HEK293 (cell line): Measurements from ENCODE around the gene LUC7L.

ENCODE experiments used
- BCL11B ChIP-seq: fragments of 450-650 bp; formaldehyde crosslinking; IDR thresholded peaks from 2 replicates; pipeline ENCODE4 v1.5.1; 2016; ENCODE audit warnings: low read depth, missing biosample characterization, missing genetic modification characterization
- GLIS1 ChIP-seq: fragments of 450-650 bp; formaldehyde crosslinking; IDR thresholded peaks from 2 replicates; pipeline ENCODE4 v1.5.1; 2016; ENCODE audit warnings: missing biosample characterization, missing genetic modification characterization
- IKZF3 ChIP-seq: fragments of 450-650 bp; IDR thresholded peaks from 2 replicates; pipeline ENCODE4 v1.5.0; 2018; ENCODE audit warnings: missing biosample characterization, mild to moderate bottlenecking, missing genetic modification characterization, moderate library complexity
- KLF10 ChIP-seq: fragments of 450-650 bp; IDR thresholded peaks from 2 replicates; pipeline ENCODE4 v1.5.1; 2018; ENCODE audit warnings: missing biosample characterization, mild to moderate bottlenecking, missing genetic modification characterization
- KLF9 ChIP-seq: fragments of 450-650 bp; formaldehyde crosslinking; IDR thresholded peaks from 2 replicates; pipeline ENCODE4 v1.5.1; 2016; ENCODE audit warnings: missing biosample characterization, missing genetic modification characterization, low read depth
- MZF1 ChIP-seq: fragments of 450-650 bp; formaldehyde crosslinking; IDR thresholded peaks from 2 replicates; pipeline ENCODE4 v1.5.1; 2017; ENCODE audit warnings: missing biosample characterization, missing genetic modification characterization, borderline replicate concordance
- SP2 ChIP-seq: fragments of 450-650 bp; formaldehyde crosslinking; IDR thresholded peaks from 2 replicates; pipeline ENCODE4 v1.5.1; 2016; ENCODE audit warnings: missing biosample characterization, missing genetic modification characterization
- TCF7L2 ChIP-seq: IDR thresholded peaks from 2 replicates; pipeline ENCODE4 v1.6.1; 2011; ENCODE audit warnings: low read depth, mild to moderate bottlenecking, inconsistent platforms, low read length, moderate library complexity, borderline replicate concordance
- YY2 ChIP-seq: fragments of 450-650 bp; formaldehyde crosslinking; IDR thresholded peaks from 2 replicates; pipeline ENCODE4 v1.5.1; 2016; ENCODE audit warnings: missing biosample characterization, missing genetic modification characterization
- ZBTB1 ChIP-seq: fragments of 450-650 bp; formaldehyde crosslinking; IDR thresholded peaks from 2 replicates; pipeline ENCODE4 v1.5.1; 2016; ENCODE audit warnings: missing biosample characterization, missing genetic modification characterization
- ZEB2 ChIP-seq: fragments of 450-650 bp; formaldehyde crosslinking; IDR thresholded peaks from 2 replicates; pipeline ENCODE4 v1.5.1; 2016; ENCODE audit warnings: missing biosample characterization, missing genetic modification characterization
- ZFHX2 ChIP-seq: fragments of 450-650 bp; formaldehyde crosslinking; conservative IDR thresholded peaks from 2 replicates; pipeline ENCODE4 v1.5.1; 2016; ENCODE audit warnings: missing biosample characterization, missing genetic modification characterization
- ZFP41 ChIP-seq: fragments of 450-650 bp; formaldehyde crosslinking; IDR thresholded peaks from 2 replicates; pipeline ENCODE4 v1.5.1; 2016; ENCODE audit warnings: missing biosample characterization, missing genetic modification characterization, borderline replicate concordance
- ZIC2 ChIP-seq: fragments of 450-650 bp; formaldehyde crosslinking; IDR thresholded peaks from 2 replicates; pipeline ENCODE4 v1.5.1; 2016; ENCODE audit warnings: missing biosample characterization, missing genetic modification characterization
- ZNF223 ChIP-seq: fragments of 450-650 bp; formaldehyde crosslinking; IDR thresholded peaks from 2 replicates; pipeline ENCODE4 v1.5.1; 2016; ENCODE audit warnings: missing biosample characterization, missing genetic modification characterization
- ZNF302 ChIP-seq: fragments of 450-650 bp; formaldehyde crosslinking; IDR thresholded peaks from 2 replicates; pipeline ENCODE4 v1.5.1; 2016; ENCODE audit warnings: missing biosample characterization, missing genetic modification characterization, low read depth
- ZNF335 ChIP-seq: fragments of 450-650 bp; formaldehyde crosslinking; conservative IDR thresholded peaks from 2 replicates; pipeline ENCODE4 v1.5.1; 2016; ENCODE audit warnings: missing biosample characterization, missing genetic modification characterization
- ZNF501 ChIP-seq: fragments of 450-650 bp; formaldehyde crosslinking; IDR thresholded peaks from 2 replicates; pipeline ENCODE4 v1.5.1; 2016; ENCODE audit warnings: missing biosample characterization, missing genetic modification characterization
- ZNF580 ChIP-seq: fragments of 450-650 bp; formaldehyde crosslinking; IDR thresholded peaks from 2 replicates; pipeline ENCODE4 v1.5.1; 2016; ENCODE audit warnings: missing biosample characterization, missing genetic modification characterization
- ZNF610 ChIP-seq: fragments of 450-650 bp; formaldehyde crosslinking; IDR thresholded peaks from 2 replicates; pipeline ENCODE4 v1.5.1; 2016; ENCODE audit warnings: missing biosample characterization, missing genetic modification characterization, borderline replicate concordance
- ZNF670 ChIP-seq: fragments of 450-650 bp; formaldehyde crosslinking; IDR thresholded peaks from 2 replicates; pipeline ENCODE4 v1.5.1; 2016; ENCODE audit warnings: missing biosample characterization, missing genetic modification characterization, low read depth
- ZNF768 ChIP-seq: fragments of 450-650 bp; formaldehyde crosslinking; IDR thresholded peaks from 2 replicates; pipeline ENCODE4 v1.5.1; 2018; ENCODE audit warnings: missing biosample characterization, mild to moderate bottlenecking, missing genetic modification characterization
- ZNF785 ChIP-seq: fragments of 450-650 bp; formaldehyde crosslinking; IDR thresholded peaks from 2 replicates; pipeline ENCODE4 v1.5.1; 2016; ENCODE audit warnings: missing biosample characterization, missing genetic modification characterization
- ZNF837 ChIP-seq: fragments of 450-650 bp; formaldehyde crosslinking; IDR thresholded peaks from 2 replicates; pipeline ENCODE4 v1.5.1; 2016; ENCODE audit warnings: missing biosample characterization, missing genetic modification characterization
- ZSCAN16 ChIP-seq: fragments of 450-650 bp; formaldehyde crosslinking; IDR thresholded peaks from 2 replicates; pipeline ENCODE4 v1.5.1; 2016; ENCODE audit warnings: missing biosample characterization, missing genetic modification characterization
- TF ChIP-seq, protein P1 (sequence below): fragments of 450-650 bp; formaldehyde crosslinking; conservative IDR thresholded peaks from 2 replicates; pipeline ENCODE4 v1.5.1; 2016; ENCODE audit warnings: low read depth, missing biosample characterization, missing genetic modification characterization
- TF ChIP-seq, protein P2 (sequence below): fragments of 450-650 bp; formaldehyde crosslinking; IDR thresholded peaks from 2 replicates; pipeline ENCODE4 v1.5.1; 2016; ENCODE audit warnings: missing biosample characterization, missing genetic modification characterization, borderline replicate concordance
- TF ChIP-seq, protein P3 (sequence below): fragments of 450-650 bp; formaldehyde crosslinking; IDR thresholded peaks from 2 replicates; pipeline ENCODE4 v1.5.1; 2016; ENCODE audit warnings: missing biosample characterization, missing genetic modification characterization

The LUC7L gene

GRCh38 chr16:180681-181564 is 48.3 kb downstream of the LUC7L start (continued):
- peak; percentile 85; the same call in 1 of the 2 replicates for TF ChIP-seq ZBTB1 (tag by site-specific recombination)
- TF ChIP-seq IKZF3 (tag by site-specific recombination): 0 out of 2 replicates have a peak, but pooled peaks have one; percentile 6
- 0 out of 2 replicates have a peak, but pooled peaks have one; percentile 29 for TF ChIP-seq ZIC2 (tag by site-specific recombination)
- TF ChIP-seq YY2 (tag by site-specific recombination): 0 out of 2 replicates have a peak, but pooled peaks have one; percentile 6
- TF ChIP-seq ZFP41 (tag by site-specific recombination): no peak
- TF ChIP-seq ZNF670: no peak
- TF ChIP-seq MZF1 (tag by site-specific recombination): 0 out of 2 replicates have a peak, but pooled peaks have one; percentile 17
- TF ChIP-seq ZNF335 (tag by site-specific recombination): peak; percentile 73
- 0 out of 2 replicates have a peak, but pooled peaks have one; percentile 33 for TF ChIP-seq ZNF610 (tag by site-specific recombination)
- TF ChIP-seq ZNF302 (tag by site-specific recombination): no peak
- peak; percentile 40; the same call in 1 of the 2 replicates for TF ChIP-seq GLIS1 (tag by site-specific recombination)
- peak; percentile 86; the same call in 1 of the 2 replicates for TF ChIP-seq ZEB2 (tag by site-specific recombination)
- TF ChIP-seq KLF9 (tag by site-specific recombination): peak; percentile 82
- TF ChIP-seq ZNF580 (tag by site-specific recombination): peak; percentile 52; the same call in 1 of the 2 replicates
- TF ChIP-seq ZNF837 (tag by site-specific recombination): 0 out of 2 replicates have a peak, but pooled peaks have one; percentile 22
- no peak for TF ChIP-seq ZNF785
- peak; percentile 8; the same call in 1 of the 2 replicates for TF ChIP-seq ZNF768 (tag by site-specific recombination)
- no peak; the same call in 1 of the 2 replicates for TF ChIP-seq ZFHX2 (tag by site-specific recombination)
- TF ChIP-seq, protein P1, sequence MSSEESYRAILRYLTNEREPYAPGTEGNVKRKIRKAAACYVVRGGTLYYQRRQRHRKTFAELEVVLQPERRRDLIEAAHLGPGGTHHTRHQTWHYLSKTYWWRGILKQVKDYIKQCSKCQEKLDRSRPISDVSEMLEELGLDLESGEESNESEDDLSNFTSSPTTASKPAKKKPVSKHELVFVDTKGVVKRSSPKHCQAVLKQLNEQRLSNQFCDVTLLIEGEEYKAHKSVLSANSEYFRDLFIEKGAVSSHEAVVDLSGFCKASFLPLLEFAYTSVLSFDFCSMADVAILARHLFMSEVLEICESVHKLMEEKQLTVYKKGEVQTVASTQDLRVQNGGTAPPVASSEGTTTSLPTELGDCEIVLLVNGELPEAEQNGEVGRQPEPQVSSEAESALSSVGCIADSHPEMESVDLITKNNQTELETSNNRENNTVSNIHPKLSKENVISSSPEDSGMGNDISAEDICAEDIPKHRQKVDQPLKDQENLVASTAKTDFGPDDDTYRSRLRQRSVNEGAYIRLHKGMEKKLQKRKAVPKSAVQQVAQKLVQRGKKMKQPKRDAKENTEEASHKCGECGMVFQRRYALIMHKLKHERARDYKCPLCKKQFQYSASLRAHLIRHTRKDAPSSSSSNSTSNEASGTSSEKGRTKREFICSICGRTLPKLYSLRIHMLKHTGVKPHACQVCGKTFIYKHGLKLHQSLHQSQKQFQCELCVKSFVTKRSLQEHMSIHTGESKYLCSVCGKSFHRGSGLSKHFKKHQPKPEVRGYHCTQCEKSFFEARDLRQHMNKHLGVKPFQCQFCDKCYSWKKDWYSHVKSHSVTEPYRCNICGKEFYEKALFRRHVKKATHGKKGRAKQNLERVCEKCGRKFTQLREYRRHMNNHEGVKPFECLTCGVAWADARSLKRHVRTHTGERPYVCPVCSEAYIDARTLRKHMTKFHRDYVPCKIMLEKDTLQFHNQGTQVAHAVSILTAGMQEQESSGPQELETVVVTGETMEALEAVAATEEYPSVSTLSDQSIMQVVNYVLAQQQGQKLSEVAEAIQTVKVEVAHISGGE (tag by site-specific recombination): no peak
- TF ChIP-seq KLF10 (tag by site-specific recombination): peak; percentile 76
- TF ChIP-seq SP2 (tag by site-specific recombination): peak; percentile 44
- TF ChIP-seq, protein P2, sequence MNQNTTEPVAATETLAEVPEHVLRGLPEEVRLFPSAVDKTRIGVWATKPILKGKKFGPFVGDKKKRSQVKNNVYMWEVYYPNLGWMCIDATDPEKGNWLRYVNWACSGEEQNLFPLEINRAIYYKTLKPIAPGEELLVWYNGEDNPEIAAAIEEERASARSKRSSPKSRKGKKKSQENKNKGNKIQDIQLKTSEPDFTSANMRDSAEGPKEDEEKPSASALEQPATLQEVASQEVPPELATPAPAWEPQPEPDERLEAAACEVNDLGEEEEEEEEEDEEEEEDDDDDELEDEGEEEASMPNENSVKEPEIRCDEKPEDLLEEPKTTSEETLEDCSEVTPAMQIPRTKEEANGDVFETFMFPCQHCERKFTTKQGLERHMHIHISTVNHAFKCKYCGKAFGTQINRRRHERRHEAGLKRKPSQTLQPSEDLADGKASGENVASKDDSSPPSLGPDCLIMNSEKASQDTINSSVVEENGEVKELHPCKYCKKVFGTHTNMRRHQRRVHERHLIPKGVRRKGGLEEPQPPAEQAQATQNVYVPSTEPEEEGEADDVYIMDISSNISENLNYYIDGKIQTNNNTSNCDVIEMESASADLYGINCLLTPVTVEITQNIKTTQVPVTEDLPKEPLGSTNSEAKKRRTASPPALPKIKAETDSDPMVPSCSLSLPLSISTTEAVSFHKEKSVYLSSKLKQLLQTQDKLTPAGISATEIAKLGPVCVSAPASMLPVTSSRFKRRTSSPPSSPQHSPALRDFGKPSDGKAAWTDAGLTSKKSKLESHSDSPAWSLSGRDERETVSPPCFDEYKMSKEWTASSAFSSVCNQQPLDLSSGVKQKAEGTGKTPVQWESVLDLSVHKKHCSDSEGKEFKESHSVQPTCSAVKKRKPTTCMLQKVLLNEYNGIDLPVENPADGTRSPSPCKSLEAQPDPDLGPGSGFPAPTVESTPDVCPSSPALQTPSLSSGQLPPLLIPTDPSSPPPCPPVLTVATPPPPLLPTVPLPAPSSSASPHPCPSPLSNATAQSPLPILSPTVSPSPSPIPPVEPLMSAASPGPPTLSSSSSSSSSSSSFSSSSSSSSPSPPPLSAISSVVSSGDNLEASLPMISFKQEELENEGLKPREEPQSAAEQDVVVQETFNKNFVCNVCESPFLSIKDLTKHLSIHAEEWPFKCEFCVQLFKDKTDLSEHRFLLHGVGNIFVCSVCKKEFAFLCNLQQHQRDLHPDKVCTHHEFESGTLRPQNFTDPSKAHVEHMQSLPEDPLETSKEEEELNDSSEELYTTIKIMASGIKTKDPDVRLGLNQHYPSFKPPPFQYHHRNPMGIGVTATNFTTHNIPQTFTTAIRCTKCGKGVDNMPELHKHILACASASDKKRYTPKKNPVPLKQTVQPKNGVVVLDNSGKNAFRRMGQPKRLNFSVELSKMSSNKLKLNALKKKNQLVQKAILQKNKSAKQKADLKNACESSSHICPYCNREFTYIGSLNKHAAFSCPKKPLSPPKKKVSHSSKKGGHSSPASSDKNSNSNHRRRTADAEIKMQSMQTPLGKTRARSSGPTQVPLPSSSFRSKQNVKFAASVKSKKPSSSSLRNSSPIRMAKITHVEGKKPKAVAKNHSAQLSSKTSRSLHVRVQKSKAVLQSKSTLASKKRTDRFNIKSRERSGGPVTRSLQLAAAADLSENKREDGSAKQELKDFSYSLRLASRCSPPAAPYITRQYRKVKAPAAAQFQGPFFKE (tag by site-specific recombination): peak; percentile 76; the same call in 1 of the 2 replicates
- peak; percentile 89 for TF ChIP-seq ZNF501 (tag by site-specific recombination)
- no peak for TF ChIP-seq BCL11B (tag by site-specific recombination)
- no peak for TF ChIP-seq ZSCAN16
- no peak for TF ChIP-seq ZNF223 (tag by site-specific recombination)
- TF ChIP-seq TCF7L2: no peak
- TF ChIP-seq, protein P3, sequence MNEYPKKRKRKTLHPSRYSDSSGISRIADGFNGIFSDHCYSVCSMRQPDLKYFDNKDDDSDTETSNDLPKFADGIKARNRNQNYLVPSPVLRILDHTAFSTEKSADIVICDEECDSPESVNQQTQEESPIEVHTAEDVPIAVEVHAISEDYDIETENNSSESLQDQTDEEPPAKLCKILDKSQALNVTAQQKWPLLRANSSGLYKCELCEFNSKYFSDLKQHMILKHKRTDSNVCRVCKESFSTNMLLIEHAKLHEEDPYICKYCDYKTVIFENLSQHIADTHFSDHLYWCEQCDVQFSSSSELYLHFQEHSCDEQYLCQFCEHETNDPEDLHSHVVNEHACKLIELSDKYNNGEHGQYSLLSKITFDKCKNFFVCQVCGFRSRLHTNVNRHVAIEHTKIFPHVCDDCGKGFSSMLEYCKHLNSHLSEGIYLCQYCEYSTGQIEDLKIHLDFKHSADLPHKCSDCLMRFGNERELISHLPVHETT: no peak
